H7 (cell line): ENCODE data around the gene ABCC11. TPM values are rescaled to one million over a fixed set of nuclear protein-coding genes. Genes with fewer than 3 reads are reported as not detected.

Experiments
- DNase-seq: peaks from one replicate; pipeline ENCODE4 v3.0.0; 2012
- H3K27me3 ChIP-seq: 2 replicates; pipeline ENCODE4 v1.6.0; 2011; ENCODE audit warnings: mild to moderate bottlenecking, low read length; ENCODE audit not compliant: control insufficient read depth, insufficient read depth
- H3K36me3 ChIP-seq: replicated peaks from 2 replicates; pipeline ENCODE4 v1.5.1; 2011; ENCODE audit warnings: low read length; ENCODE audit not compliant: control insufficient read depth, insufficient read depth
- H3K4me3 ChIP-seq: 2 replicates; pipeline ENCODE4 v1.5.1; 2011; ENCODE audit warnings: low read depth, mild to moderate bottlenecking, control low read depth, low read length, moderate library complexity; ENCODE audit not compliant: insufficient read depth
- total RNA-seq: library from RNA; depleted of rRNA; stranded (reverse); fragments of >200 nt; shearing (Covaris generic); gene quantifications from 2 replicates; pipeline ENCODE4 v1.2.3, GENCODE V29; 2014

Gene ABCC11
- total RNA-seq, 1 experiment from 2014 or later = 0.03 TPM

GRCh38 chr16:48153774-48154173 is 93.6 kb downstream of the ABCC11 start:
- no peak overlapping the region for H3K4me3 ChIP-seq
- DNase-seq = no peak
- peaks cover 7% of the 10 kb centered on the region for H3K27me3 ChIP-seq
- no peaks in the 10 kb centered on the region for H3K36me3 ChIP-seq

- no peak for DNase-seq
- Histone ChIP-seq H3K27me3 (peaks cover 7% of the 10 kb centered on the region), H3K4me3 (no peak overlapping the region), H3K36me3 (no peaks in the 10 kb centered on the region)
Observed at GRCh38 chr16:48152226-48152625, 95.1 kb downstream of the ABCC11 start.

- DNase-seq = no peak
- no peaks in the 10 kb centered on the region for H3K27me3 ChIP-seq
- H3K36me3 ChIP-seq = no peaks in the 10 kb centered on the region
- H3K4me3 ChIP-seq = no peak overlapping the region
Observed at GRCh38 chr16:48150707-48151106, 96.6 kb downstream of the ABCC11 start.

GRCh38 chr16:48146710-48147109 is 100.6 kb downstream of the ABCC11 start:
- Histone ChIP-seq H3K4me3 (no peak overlapping the region), H3K27me3 (no peaks in the 10 kb centered on the region), H3K36me3 (no peaks in the 10 kb centered on the region)
- no peak for DNase-seq

- no peak overlapping the region for H3K4me3 ChIP-seq
- no peaks in the 10 kb centered on the region for H3K27me3 ChIP-seq
- H3K36me3 ChIP-seq = no peaks in the 10 kb centered on the region
- DNase-seq = no peak
Observed at GRCh38 chr16:48146131-48146530, 101.2 kb downstream of the ABCC11 start.

- H3K36me3 ChIP-seq = no peaks in the 10 kb centered on the region
- no peaks in the 10 kb centered on the region for H3K27me3 ChIP-seq
- no peak overlapping the region for H3K4me3 ChIP-seq
- no peak for DNase-seq
Observed at GRCh38 chr16:48143812-48144368, 103.4 kb downstream of the ABCC11 start.

- no peaks in the 10 kb centered on the region for H3K27me3 ChIP-seq
- H3K4me3 ChIP-seq = no peak overlapping the region
- no peak for DNase-seq
- no peaks in the 10 kb centered on the region for H3K36me3 ChIP-seq
Observed at GRCh38 chr16:48140821-48141220, 106.5 kb downstream of the ABCC11 start.

- no peak overlapping the region for H3K4me3 ChIP-seq
- H3K27me3 ChIP-seq = no peaks in the 10 kb centered on the region
- no peaks in the 10 kb centered on the region for H3K36me3 ChIP-seq
- no peak for DNase-seq
Observed at GRCh38 chr16:48139517-48139916, 107.8 kb downstream of the ABCC11 start.

GRCh38 chr16:48138543-48138942 is 108.8 kb downstream of the ABCC11 start:
- DNase-seq = no peak
- no peak overlapping the region for H3K4me3 ChIP-seq
- H3K36me3 ChIP-seq = no peaks in the 10 kb centered on the region
- no peaks in the 10 kb centered on the region for H3K27me3 ChIP-seq

GRCh38 chr16:48137822-48138221 is 109.5 kb downstream of the ABCC11 start:
- no peak overlapping the region for H3K4me3 ChIP-seq
- no peaks in the 10 kb centered on the region for H3K36me3 ChIP-seq
- H3K27me3 ChIP-seq = no peaks in the 10 kb centered on the region
- no peak for DNase-seq

- no peak for DNase-seq
- Histone ChIP-seq H3K27me3 (no peaks in the 10 kb centered on the region), H3K4me3 (no peak overlapping the region), H3K36me3 (no peaks in the 10 kb centered on the region)
Observed at GRCh38 chr16:48136547-48137360, 110.6 kb downstream of the ABCC11 start.

GRCh38 chr16:48133455-48134211 is 113.7 kb downstream of the ABCC11 start:
- H3K4me3 ChIP-seq = no peak overlapping the region
- no peak for DNase-seq

GRCh38 chr16:48132696-48133095 is 114.6 kb downstream of the ABCC11 start:
- DNase-seq = no peak
- no peaks in the 10 kb centered on the region for H3K36me3 ChIP-seq
- H3K27me3 ChIP-seq = no peaks in the 10 kb centered on the region
- H3K4me3 ChIP-seq = no peak overlapping the region

More at GRCh38 chr16:48133455-48134211, 113.7 kb downstream of the ABCC11 start:
- Histone ChIP-seq H3K27me3 (no peaks in the 10 kb centered on the region), H3K36me3 (no peaks in the 10 kb centered on the region)

GRCh38 chr16:48131201-48131935 is 116.0 kb downstream of the ABCC11 start:
- Histone ChIP-seq H3K4me3 (no peak overlapping the region), H3K36me3 (no peaks in the 10 kb centered on the region), H3K27me3 (no peaks in the 10 kb centered on the region)
- no peak for DNase-seq
